Stomach (tissue), 9 donors: ENCODE results near the gene MCRIP2. TPM values are rescaled to one million over a fixed set of nuclear protein-coding genes. Genes with fewer than 3 reads are reported as not detected.

Experiments
- DNase-seq, 2 donors: peaks; one replicate each; pipeline versions ENCODE4 v3.0.0 to v3.0.0-alpha.2; 2013 to 2019
- H3K27ac ChIP-seq, 5 donors: fragments of 200-600 bp in 4 of 5; sonication (generic) in 4 of 5; one replicate each; pipeline ENCODE4 v1.5.1; 2013 to 2019; ENCODE audit warnings: mild to moderate bottlenecking in 1 of 5, moderate library complexity in 1 of 5
- H3K27me3 ChIP-seq, 3 donors: fragments of 200-600 bp; sonication (generic); one replicate each; pipeline ENCODE4 v1.5.1; 2017 to 2019; ENCODE audit warnings: mixed run types in 1 of 3
- H3K36me3 ChIP-seq, 4 donors: fragments of 200-600 bp; sonication (generic); 1 replicate in 3 of 4; 2 replicates in 1 of 4; pipeline ENCODE4 v1.5.1; 2016 to 2019
- H3K4me1 ChIP-seq, 4 donors: fragments of 200-600 bp; sonication (generic); one replicate each; pipeline ENCODE4 v1.5.1; 2016 to 2019
- H3K4me3 ChIP-seq, 4 donors: fragments of 200-600 bp; sonication (generic) in 3 of 4; one replicate each; pipeline ENCODE4 v1.5.1; 2016 to 2019; ENCODE audit warnings: mild to moderate bottlenecking in 1 of 4
- H3K9me3 ChIP-seq, 4 donors: fragments of 200-600 bp; sonication (generic); one replicate each; pipeline ENCODE4 v1.5.1; 2016 to 2019
- CTCF ChIP-seq, 7 experiments: fragments of 450-650 bp in 4 of 7; fragments of 200-600 bp in 3 of 7; sonication (generic) in 3 of 7; IDR thresholded peaks; one replicate each; pipeline ENCODE4 v1.5.1; 2016 to 2019; ENCODE audit warnings: antibody characterized with exemption in 7 of 7, control low read depth in 2 of 7, mild to moderate bottlenecking in 1 of 7
- EP300 ChIP-seq: sonication (generic); formaldehyde crosslinking; IDR thresholded peaks from one replicate; pipeline ENCODE4 v1.6.1; 2017; ENCODE audit warnings: antibody characterized with exemption
- POLR2A ChIP-seq, 4 donors: fragments of 450-650 bp; IDR thresholded peaks; one replicate each; pipeline ENCODE4 v1.6.1; 2016; ENCODE audit warnings: antibody characterized with exemption in 4 of 4, control low read depth in 2 of 4, mild to moderate bottlenecking in 1 of 4, moderate library complexity in 1 of 4
- POLR2AphosphoS5 ChIP-seq, 3 donors: sonication (generic); formaldehyde crosslinking; IDR thresholded peaks; one replicate each; pipeline ENCODE4 v1.6.1; 2016; ENCODE audit warnings: antibody characterized with exemption in 3 of 3
- whole genome bisulfite sequencing, 5 donors: extraction: QIAGEN DNeasy Blood & Tissue Kit in 3 of 5; methylation state at CpG; one replicate each; pipeline versions ENCODE4 v1.1.5 to v1.1.7; 2013 to 2018; 5-methylcytosine and 5-hydroxymethylcytosine counted together
- intact Hi-C: fragments of 100-400 bp; cut with DNase I; formaldehyde crosslinking; loops from one replicate; pipeline ENCODE4 v1.15.1; 2023; ENCODE audit warnings: low total_unique reads
- polyA plus RNA-seq, 3 donors: library from polyadenylated mRNA; stranded (reverse); fragments of 200-250 nt; gene quantifications; one replicate each; pipeline ENCODE4 v1.2.3, GENCODE V29; 2013
- total RNA-seq, 5 donors: library from RNA; depleted of rRNA; stranded (reverse); fragments of >200 nt; gene quantifications; one replicate each; pipeline versions ENCODE4 v1.1.0 to v1.2.3, GENCODE V29; 2014 to 2016
- donor health status: healthy with polysubstance abuse.
- donor health status: Bipolar disorder and iron deficiency.
- donor health status: healthy.

MCRIP2 gene
- total and polyA plus RNA-seq, 8 donors = 14.0 to 440 (median 89.5) TPM

- H3K27ac ChIP-seq = peak overlapping the region; percentile 80 to 100 (median 94)
- intact Hi-C loops = no loop called here
- H3K4me3 ChIP-seq = peak overlapping the region in 1 of 4 donors; percentile 78
- H3K36me3 ChIP-seq = peaks cover 5 to 22% (median 10%) of the 10 kb centered on the region in 4 donors
- 54 to 64% (median 56%) methylated on average over 8 to 24 of the region's 24 CpGs for WGBS, 5 donors
- no peaks in the 10 kb centered on the region for H3K27me3 ChIP-seq
- no peaks in the 10 kb centered on the region for H3K9me3 ChIP-seq
- DNase-seq = peak; percentile 69 to 73
- TF ChIP-seq POLR2A (IDR thresholded peaks at IDR 0.05) (no peak), CTCF (IDR thresholded peaks at IDR 0.05) (no peak), POLR2AphosphoS5 (IDR thresholded peaks at IDR 0.05) (no peak), EP300 (no peak)
- H3K4me1 ChIP-seq = peaks cover 46 to 77% (median 72%) of the 10 kb centered on the region in 4 donors
These were observed 48.9 kb upstream of the MCRIP2 start for GRCh38 chr16:592518-593306.

- H3K27ac ChIP-seq = peak overlapping the region; percentile 80 to 100 (median 94)
- TF ChIP-seq POLR2AphosphoS5 (IDR thresholded peaks at IDR 0.05) (peak in 2 of 3 donors; percentile 81 to 90), EP300 (no peak)
These were observed 48.2 kb upstream of the MCRIP2 start for GRCh38 chr16:593406-593805.

GRCh38 chr16:593807-594206 lies 47.8 kb upstream of the MCRIP2 start:
- TF ChIP-seq EP300 = no peak
- TF ChIP-seq CTCF (IDR thresholded peaks at IDR 0.05) = no peak
- TF ChIP-seq POLR2AphosphoS5 (IDR thresholded peaks at IDR 0.05) = no peak
- no peak for TF ChIP-seq POLR2A (IDR thresholded peaks at IDR 0.05)
- peak overlapping the region; percentile 80 to 100 (median 94) for H3K27ac ChIP-seq
- peaks cover 38 to 69% (median 62%) of the 10 kb centered on the region in 4 donors for H3K4me1 ChIP-seq
- peak in 1 of 2 donors; percentile 45 for DNase-seq
- no peaks in the 10 kb centered on the region for H3K9me3 ChIP-seq
- H3K4me3 ChIP-seq = peak overlapping the region in 1 of 4 donors; percentile 20
- H3K36me3 ChIP-seq = peaks cover 5 to 27% (median 13%) of the 10 kb centered on the region in 4 donors
- 40 to 59% (median 55%) methylated on average over 16 of the region's 16 CpGs for WGBS, 5 donors
- H3K27me3 ChIP-seq = no peaks in the 10 kb centered on the region
- intact Hi-C loops = no loop called here

More at GRCh38 chr16:593406-593805, 48.2 kb upstream of the MCRIP2 start:
- Histone ChIP-seq H3K4me3 (peak overlapping the region in 1 of 4 donors; percentile 20), H3K9me3 (no peaks in the 10 kb centered on the region), H3K4me1 (peaks cover 39 to 70% (median 65%) of the 10 kb centered on the region in 4 donors), H3K36me3 (peaks cover 5 to 23% (median 10%) of the 10 kb centered on the region in 4 donors), H3K27me3 (no peaks in the 10 kb centered on the region)
- intact Hi-C loops = no loop called here
- WGBS, 5 donors = 26 to 67% (median 40%) methylated on average over 9 of the region's 9 CpGs
- peak; percentile 83 to 89 for DNase-seq

- TF ChIP-seq POLR2A (IDR thresholded peaks at IDR 0.05) (no peak), POLR2AphosphoS5 (IDR thresholded peaks at IDR 0.05) (no peak), EP300 (no peak), CTCF (IDR thresholded peaks at IDR 0.05) (no peak)
- Histone ChIP-seq H3K4me1 (peaks cover 38 to 69% (median 62%) of the 10 kb centered on the region in 4 donors), H3K36me3 (peaks cover 5 to 36% (median 23%) of the 10 kb centered on the region in 4 donors), H3K9me3 (no peaks in the 10 kb centered on the region), H3K4me3 (no peak overlapping the region), H3K27ac (peak overlapping the region in 3 of 5 donors; percentile 2 to 100 (median 10)), H3K27me3 (no peaks in the 10 kb centered on the region)
- WGBS, 5 donors = 82 to 91% (median 88%) methylated on average over 18 of the region's 18 CpGs
- DNase-seq = no peak
- intact Hi-C loops = no loop called here
These were observed 46.5 kb upstream of the MCRIP2 start for GRCh38 chr16:595094-595528.
